Endodermal cell (in vitro differentiated cells): ENCODE results near the gene CST2. TPM values are rescaled to one million over a fixed set of nuclear protein-coding genes. Genes with fewer than 3 reads are reported as not detected.

Source experiments
- DNase-seq: peaks from one replicate; pipeline ENCODE4 v3.0.0-alpha.2; 2017
- H3K27ac ChIP-seq: 2 replicates; pipeline ENCODE4 v1.5.1; 2013; ENCODE audit warnings: mild to moderate bottlenecking, low read depth, low read length, moderate library complexity
- H3K27me3 ChIP-seq: 2 replicates; pipeline ENCODE4 v1.6.1; 2013; ENCODE audit warnings: mild to moderate bottlenecking, low read length, moderate library complexity; ENCODE audit not compliant: insufficient read depth, control insufficient read depth, poor library complexity, severe bottlenecking
- H3K36me3 ChIP-seq: 2 replicates; pipeline ENCODE4 v1.7.0; 2013; ENCODE audit warnings: mild to moderate bottlenecking, low read length, moderate library complexity; ENCODE audit not compliant: control insufficient read depth, insufficient read depth
- H3K4me1 ChIP-seq: one replicate; pipeline ENCODE4 v1.7.0; 2013; ENCODE audit warnings: low read length; ENCODE audit not compliant: control insufficient read depth, insufficient read depth
- H3K4me3 ChIP-seq: 2 replicates; pipeline ENCODE4 v1.5.1; 2013; ENCODE audit warnings: mild to moderate bottlenecking, low read length, moderate library complexity
- H3K9ac ChIP-seq: 2 replicates; pipeline ENCODE4 v1.6.1; 2013; ENCODE audit warnings: mild to moderate bottlenecking, low read length, moderate library complexity; ENCODE audit not compliant: poor library complexity, severe bottlenecking; ENCODE audit errors: extremely low read depth
- H3K9me3 ChIP-seq: 2 replicates; pipeline ENCODE4 v1.6.1; 2013; ENCODE audit warnings: mild to moderate bottlenecking, low read length, moderate library complexity; ENCODE audit not compliant: control insufficient read depth
- H3K27ac Mint-ChIP-seq: 2 replicates; pipeline ENCODE4 v1.8.0; 2020; ENCODE audit warnings: mixed read lengths
- H3K27me3 Mint-ChIP-seq: 2 replicates; pipeline ENCODE4 v1.8.0; 2021; ENCODE audit warnings: mild to moderate bottlenecking, mixed read lengths; ENCODE audit not compliant: insufficient read depth
- H3K36me3 Mint-ChIP-seq: 2 replicates; pipeline ENCODE4 v1.8.0; 2020; ENCODE audit warnings: low read depth, mixed read lengths
- H3K4me1 Mint-ChIP-seq: 2 replicates; pipeline ENCODE4 v1.8.0; 2020; ENCODE audit warnings: mixed read lengths
- H3K4me3 Mint-ChIP-seq: 2 replicates; pipeline ENCODE4 v1.8.0; 2020; ENCODE audit warnings: mild to moderate bottlenecking, moderate library complexity, mixed read lengths
- H3K9me3 Mint-ChIP-seq: 2 replicates; pipeline ENCODE4 v1.8.0; 2020; ENCODE audit warnings: mild to moderate bottlenecking, mixed read lengths
- CTCF ChIP-seq: fragments of 200-600 bp; sonication (generic); conservative IDR thresholded peaks from 2 replicates; pipeline ENCODE4 v1.5.0; 2021; ENCODE audit warnings: antibody characterized with exemption, mild to moderate bottlenecking
- WGBS, 2 experiments: methylation state at CpG; one replicate each; pipeline versions ENCODE4 v1.1.5 to v1.1.7; 2013; ENCODE audit warnings: missing lambda C conversion rate in 2 of 2, mixed read lengths in 1 of 2; ENCODE audit not compliant: insufficient coverage in 1 of 2, insufficient read length in 1 of 2; 5-methylcytosine and 5-hydroxymethylcytosine counted together
- total RNA-seq, 2 donors: library from RNA; stranded (reverse); fragmentation: NEBNext Ultra II Directional in 1 of 2; extraction: Animal tissue kit (Norgen Biotek cat#: 25700) in 1 of 2; gene quantifications; 2 replicates in 1 of 2; 3 replicates in 1 of 2; pipeline ENCODE4 v1.2.1, GENCODE V29; 2021

The CST2 gene
- total RNA-seq, 2 donors from 2014 or later: 0.62 TPM; not detected in 1

GRCh38 chr20:23794841-23795240 lies 31.7 kb downstream of the CST2 start:
- Histone ChIP-seq H3K9ac (no peak overlapping the region), H3K4me1 (no peaks in the 10 kb centered on the region), H3K9me3 (no peaks in the 10 kb centered on the region), H3K27me3 (no peaks in the 10 kb centered on the region), H3K4me3 (no peak overlapping the region), H3K27ac (no peak overlapping the region), H3K36me3 (no peaks in the 10 kb centered on the region)
- TF ChIP-seq CTCF: no peak
- H3K36me3 Mint-ChIP-seq: no peaks in the 10 kb centered on the region
- WGBS, 2 experiments: 75 to 77% methylated on average over 7 of the region's 7 CpGs
- DNase-seq: no peak
- H3K4me1 Mint-ChIP-seq: peaks cover 28% of the 10 kb centered on the region
- no peak overlapping the region for H3K4me3 Mint-ChIP-seq
- H3K9me3 Mint-ChIP-seq: no peaks in the 10 kb centered on the region
- H3K27me3 Mint-ChIP-seq: peaks cover 16% of the 10 kb centered on the region
- H3K27ac Mint-ChIP-seq: no peak overlapping the region

- H3K27ac Mint-ChIP-seq: no peak overlapping the region
- H3K9me3 Mint-ChIP-seq: peaks cover 2% of the 10 kb centered on the region
- Histone ChIP-seq H3K4me3 (no peak overlapping the region), H3K36me3 (no peaks in the 10 kb centered on the region), H3K27ac (no peak overlapping the region), H3K9me3 (no peaks in the 10 kb centered on the region), H3K27me3 (no peaks in the 10 kb centered on the region), H3K9ac (no peak overlapping the region), H3K4me1 (no peaks in the 10 kb centered on the region)
- no peak for DNase-seq
- peaks cover 27% of the 10 kb centered on the region for H3K4me1 Mint-ChIP-seq
- H3K27me3 Mint-ChIP-seq: peaks cover 16% of the 10 kb centered on the region
- TF ChIP-seq CTCF: no peak
- WGBS, 2 experiments: 97 to 100% methylated on average over 1 to 5 of the region's 7 CpGs
- H3K4me3 Mint-ChIP-seq: no peak overlapping the region
- no peaks in the 10 kb centered on the region for H3K36me3 Mint-ChIP-seq
Observed at GRCh38 chr20:23794065-23794464, 32.5 kb downstream of the CST2 start.

- Histone ChIP-seq H3K27me3 (no peaks in the 10 kb centered on the region), H3K9me3 (no peaks in the 10 kb centered on the region), H3K27ac (no peak overlapping the region), H3K4me3 (no peak overlapping the region), H3K9ac (no peak overlapping the region), H3K36me3 (no peaks in the 10 kb centered on the region), H3K4me1 (no peaks in the 10 kb centered on the region)
- DNase-seq: no peak
- H3K27ac Mint-ChIP-seq: no peak overlapping the region
- TF ChIP-seq CTCF: no peak
- peaks cover 11% of the 10 kb centered on the region for H3K27me3 Mint-ChIP-seq
- no peak overlapping the region for H3K4me3 Mint-ChIP-seq
- H3K36me3 Mint-ChIP-seq: no peaks in the 10 kb centered on the region
- WGBS, 2 experiments: 95% methylated on average over 1 of the region's 1 CpG; no CpG with 5 or more reads in 1 of the 2 experiments
- peaks cover 5% of the 10 kb centered on the region for H3K9me3 Mint-ChIP-seq
- H3K4me1 Mint-ChIP-seq: peaks cover 8% of the 10 kb centered on the region
Observed at GRCh38 chr20:23783447-23783846, 43.1 kb downstream of the CST2 start.
